A673 (cell line): ENCODE results near the gene KLRF2. TPM values are rescaled to one million over a fixed set of nuclear protein-coding genes. Genes with fewer than 3 reads are reported as not detected.
A peak's percentile ranks its signal among the peaks of the same experiment; 100 is the strongest.

Experiments used
- BruUV-seq: library from RNA; stranded (reverse); fragments of 400-500 nt; replicated peaks from 2 replicates; lab custom pipeline; 2021; lab: Mats Ljungman, UMichigan
- CTCF ChIA-PET: fragments of 300-600 bp; sonication (Branson Sonifier 250); formaldehyde crosslinking; loops from one replicate; lab custom pipeline; 2022; ENCODE audit warnings: antibody characterized with exemption; lab: Charles Lee
- POLR2A ChIA-PET: fragments of 300-600 bp; sonication (Branson Sonifier 250); formaldehyde crosslinking; loops from one replicate; lab custom pipeline; 2022; ENCODE audit warnings: antibody characterized with exemption; ENCODE audit not compliant: low non-redundant PET; lab: Charles Lee
- DNase-seq: peaks from one replicate; pipeline ENCODE4 v3.0.0-alpha.2; 2015; ENCODE audit warnings: low spot score
- H3K27ac ChIP-seq: fragments of 200-600 bp; sonication (generic); 2 replicates; pipeline ENCODE4 v1.5.1; 2016; ENCODE audit warnings: mixed run types, low read depth, mild to moderate bottlenecking, mixed read lengths, antibody characterized with exemption, low read length; ENCODE audit not compliant: poor library complexity, severe bottlenecking
- H3K27me3 ChIP-seq: fragments of 200-600 bp; sonication (generic); replicated peaks from 2 replicates; pipeline ENCODE4 v1.6.1; 2017; ENCODE audit warnings: mixed run types, low read depth, mild to moderate bottlenecking, mixed read lengths, antibody characterized with exemption, low read length; ENCODE audit not compliant: insufficient read depth, poor library complexity
- H3K36me3 ChIP-seq: fragments of 200-600 bp; sonication (generic); 2 replicates; pipeline ENCODE4 v1.6.1; 2016; ENCODE audit warnings: mixed run types, mild to moderate bottlenecking, mixed read lengths, antibody characterized with exemption, low read length; ENCODE audit not compliant: insufficient read depth, poor library complexity, severe bottlenecking
- H3K4me1 ChIP-seq: fragments of 200-600 bp; sonication (generic); 2 replicates; pipeline ENCODE4 v1.6.1; 2017; ENCODE audit warnings: mixed run types, mild to moderate bottlenecking, mixed read lengths, antibody characterized with exemption, low read length; ENCODE audit not compliant: insufficient read depth, poor library complexity, severe bottlenecking
- H3K4me3 ChIP-seq: fragments of 200-600 bp; sonication (generic); 2 replicates; pipeline ENCODE4 v1.5.1; 2016; ENCODE audit warnings: low read depth, mixed run types, mild to moderate bottlenecking, mixed read lengths, low read length; ENCODE audit not compliant: poor library complexity, severe bottlenecking
- H3K9me3 ChIP-seq: fragments of 200-600 bp; sonication (generic); 2 replicates; pipeline ENCODE4 v1.6.1; 2016; ENCODE audit warnings: mixed run types, low read depth, mild to moderate bottlenecking, mixed read lengths, antibody characterized with exemption, low read length; ENCODE audit not compliant: poor library complexity, severe bottlenecking
- CTCF ChIP-seq: fragments of 300-800, 200-600 bp; sonication (generic); conservative IDR thresholded peaks from 2 replicates; pipeline ENCODE4 v1.5.1; 2017; ENCODE audit warnings: low read depth, mild to moderate bottlenecking, antibody characterized with exemption, low read length, moderate library complexity, mixed read lengths
- EZH2 ChIP-seq: fragments of 200-600 bp; sonication (generic); IDR thresholded peaks from 2 replicates; pipeline ENCODE4 v1.6.1; 2017; ENCODE audit warnings: borderline replicate concordance, low read depth, mild to moderate bottlenecking, mixed read lengths, antibody characterized with exemption, low read length; ENCODE audit not compliant: poor library complexity, severe bottlenecking
- intact Hi-C: fragments of 100-400 bp; cut with micrococcal nuclease; formaldehyde crosslinking; loops from one replicate; pipeline ENCODE4 v1.10.0; 2022; ENCODE audit not compliant: unreplicated experiment
- total RNA-seq: library from RNA; stranded (reverse); gene quantifications from 2 replicates; pipeline ENCODE4 v1.2.3, GENCODE V29; 2021

KLRF2 gene
- total RNA-seq, 1 experiment from 2014 or later: not detected

GRCh38 chr12:9919443-9919842 is 38.2 kb downstream of the KLRF2 start:
- Histone ChIP-seq H3K4me3 (no peak overlapping the region), H3K27ac (no peak overlapping the region), H3K36me3 (no peaks in the 10 kb centered on the region), H3K4me1 (no peaks in the 10 kb centered on the region), H3K9me3 (no peaks in the 10 kb centered on the region), H3K27me3 (no peaks in the 10 kb centered on the region)
- TF ChIP-seq CTCF (no peak), EZH2 (no peak)
- no peak for DNase-seq
- intact Hi-C loops: no loop called here
- ChIA-PET CTCF (no interaction called here), POLR2A (no interaction called here)
- BruUV-seq: no TSS peak

GRCh38 chr12:9920451-9920850 is 39.2 kb downstream of the KLRF2 start:
- no peak for TF ChIP-seq CTCF
- TF ChIP-seq EZH2: no peak
- H3K27me3 ChIP-seq: no peaks in the 10 kb centered on the region
- DNase-seq: no peak
- intact Hi-C loops: no loop called here
- ChIA-PET POLR2A (no interaction called here), CTCF (no interaction called here)
- H3K36me3 ChIP-seq: no peaks in the 10 kb centered on the region
- BruUV-seq: no TSS peak
- no peak overlapping the region for H3K4me3 ChIP-seq
- H3K9me3 ChIP-seq: no peaks in the 10 kb centered on the region
- H3K27ac ChIP-seq: no peak overlapping the region
- no peaks in the 10 kb centered on the region for H3K4me1 ChIP-seq

GRCh38 chr12:9922429-9922828 is 41.1 kb downstream of the KLRF2 start:
- Histone ChIP-seq H3K27ac (no peak overlapping the region), H3K36me3 (no peaks in the 10 kb centered on the region), H3K4me3 (no peak overlapping the region), H3K9me3 (no peaks in the 10 kb centered on the region), H3K4me1 (no peaks in the 10 kb centered on the region), H3K27me3 (no peaks in the 10 kb centered on the region)
- ChIA-PET CTCF (no interaction called here), POLR2A (no interaction called here)
- DNase-seq: no peak
- intact Hi-C loops: no loop called here
- no peak for TF ChIP-seq EZH2
- no TSS peak for BruUV-seq

GRCh38 chr12:9925705-9926393 is 44.6 kb downstream of the KLRF2 start:
- H3K27ac ChIP-seq: no peak overlapping the region
- POLR2A ChIA-PET: no interaction called here
- no peaks in the 10 kb centered on the region for H3K4me1 ChIP-seq
- peaks cover 21% of the 10 kb centered on the region for H3K27me3 ChIP-seq
- BruUV-seq: no TSS peak
- H3K36me3 ChIP-seq: no peaks in the 10 kb centered on the region
- intact Hi-C loops: loop anchor here (1.0 kb wide), 2 partner anchors 112 to 178 kb away; no protein-coding TSS in a partner anchor
- no peaks in the 10 kb centered on the region for H3K9me3 ChIP-seq
- peak; percentile 59 for DNase-seq
- no peak overlapping the region for H3K4me3 ChIP-seq
- TF ChIP-seq EZH2 (no peak), CTCF (peak; percentile 63)
- CTCF ChIA-PET: no interaction called here
